ENCODE data around the gene ANTXR1. TPM values are rescaled to one million over a fixed set of nuclear protein-coding genes. Genes with fewer than 3 reads are reported as not detected.

Gene ANTXR1
- total and polyA plus RNA-seq, 2 of the 8 experiments (the other 6 are each of a cell fraction or from before 2014, with no cell fraction given), result 15.8 to 44.3 TPM

DNA sequence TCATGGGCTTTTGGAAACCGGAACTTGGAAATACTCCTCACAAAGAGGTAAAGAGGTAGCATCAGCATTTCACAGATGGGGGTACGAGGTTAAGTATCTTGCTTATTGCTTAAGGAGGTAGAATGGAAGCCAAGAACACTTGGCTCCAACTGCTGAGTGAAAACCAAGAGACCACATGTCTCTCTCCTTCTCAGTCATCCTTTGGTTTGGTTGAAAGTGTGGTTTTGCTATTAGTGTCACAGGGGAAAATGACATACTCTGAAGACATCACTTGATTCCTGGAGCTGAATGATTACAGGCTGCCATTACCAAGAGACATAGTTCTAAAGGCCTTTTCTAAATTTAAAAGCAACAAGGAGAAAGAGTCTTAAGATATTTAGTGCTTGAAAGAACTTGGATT, 41.5 kb downstream of the ANTXR1 start (continued):
- TF ChIP-seq NRF1 (IDR thresholded peaks at IDR 0.05; ENCODE audit: low read depth, low read length), result no peak

All from H1 (cell line).